Smooth muscle cell of the brain vasculature (primary cell): Measurements from ENCODE around the gene ZFHX3.
"Not testable (repeated sequence)": the region's sequence is repeated elsewhere in the genome, so short reads cannot be mapped to it uniquely, and the experiment has no call there.

ENCODE experiments used
- DNase-seq: peaks from one replicate; pipeline ENCODE4 v3.0.0-alpha.2; 2012; ENCODE audit warnings: low read depth, low spot score

ZFHX3 gene

GRCh38 chr16:73021866-73022495, 25.9 kb downstream of the ZFHX3 start:
- DNase-seq, result no peak

- peak; percentile 93 for DNase-seq
These were observed 27.5 kb downstream of the ZFHX3 start for GRCh38 chr16:73020409-73020884.

GRCh38 chr16:73019457-73020362, 28.2 kb downstream of the ZFHX3 start:
- DNase-seq, result peak; percentile 33

- no peak for DNase-seq
These were observed 29.0 kb downstream of the ZFHX3 start for GRCh38 chr16:73018821-73019456.

GRCh38 chr16:73017321-73017720, 30.6 kb downstream of the ZFHX3 start:
- no peak for DNase-seq

GRCh38 chr16:73016488-73016830, 31.5 kb downstream of the ZFHX3 start:
- no peak for DNase-seq

GRCh38 chr16:73015612-73016487, 32.1 kb downstream of the ZFHX3 start:
- DNase-seq, result no peak

GRCh38 chr16:73014768-73015167, 33.2 kb downstream of the ZFHX3 start:
- no peak for DNase-seq

- no peak for DNase-seq
These were observed 34.0 kb downstream of the ZFHX3 start for GRCh38 chr16:73013974-73014373.

GRCh38 chr16:73012341-73012740, 35.6 kb downstream of the ZFHX3 start:
- DNase-seq, result no peak

- DNase-seq, result no peak
These were observed 36.0 kb downstream of the ZFHX3 start for GRCh38 chr16:73011926-73012325.

GRCh38 chr16:73010150-73010676, 37.7 kb downstream of the ZFHX3 start:
- DNase-seq, result no peak

GRCh38 chr16:73009710-73010109, 38.2 kb downstream of the ZFHX3 start:
- not testable (repeated sequence) for DNase-seq

GRCh38 chr16:73006026-73006425, 41.9 kb downstream of the ZFHX3 start:
- DNase-seq, result no peak

GRCh38 chr16:73002866-73003265, 45.1 kb downstream of the ZFHX3 start:
- no peak for DNase-seq

- DNase-seq, result no peak
These were observed 46.9 kb downstream of the ZFHX3 start for GRCh38 chr16:73000907-73001521.

- no peak for DNase-seq
These were observed 47.7 kb downstream of the ZFHX3 start for GRCh38 chr16:73000020-73000906.

- DNase-seq, result no peak
These were observed 48.3 kb downstream of the ZFHX3 start for GRCh38 chr16:72999541-73000019.

GRCh38 chr16:72997141-72997542, 50.8 kb downstream of the ZFHX3 start:
- no peak for DNase-seq
